Vagina (tissue), 2 donors: ENCODE data around the gene HBB.

ENCODE experiments used
- POLR2A ChIP-seq, 2 donors: fragments of 450-650 bp; IDR thresholded peaks; one replicate each; pipeline ENCODE4 v1.6.1; 2017; ENCODE audit warnings: antibody characterized with exemption in 2 of 2, mild to moderate bottlenecking in 2 of 2, moderate library complexity in 2 of 2
- TF ChIP-seq, protein P1 (sequence below), 3 experiments: fragments of 450-650 bp in 2 of 3; fragments of 200-600 bp in 1 of 3; sonication (generic) in 1 of 3; IDR thresholded peaks; one replicate each; pipeline ENCODE4 v1.5.1; 2017 to 2019; ENCODE audit warnings: antibody characterized with exemption in 3 of 3, mild to moderate bottlenecking in 2 of 3, moderate library complexity in 2 of 3

DNA sequence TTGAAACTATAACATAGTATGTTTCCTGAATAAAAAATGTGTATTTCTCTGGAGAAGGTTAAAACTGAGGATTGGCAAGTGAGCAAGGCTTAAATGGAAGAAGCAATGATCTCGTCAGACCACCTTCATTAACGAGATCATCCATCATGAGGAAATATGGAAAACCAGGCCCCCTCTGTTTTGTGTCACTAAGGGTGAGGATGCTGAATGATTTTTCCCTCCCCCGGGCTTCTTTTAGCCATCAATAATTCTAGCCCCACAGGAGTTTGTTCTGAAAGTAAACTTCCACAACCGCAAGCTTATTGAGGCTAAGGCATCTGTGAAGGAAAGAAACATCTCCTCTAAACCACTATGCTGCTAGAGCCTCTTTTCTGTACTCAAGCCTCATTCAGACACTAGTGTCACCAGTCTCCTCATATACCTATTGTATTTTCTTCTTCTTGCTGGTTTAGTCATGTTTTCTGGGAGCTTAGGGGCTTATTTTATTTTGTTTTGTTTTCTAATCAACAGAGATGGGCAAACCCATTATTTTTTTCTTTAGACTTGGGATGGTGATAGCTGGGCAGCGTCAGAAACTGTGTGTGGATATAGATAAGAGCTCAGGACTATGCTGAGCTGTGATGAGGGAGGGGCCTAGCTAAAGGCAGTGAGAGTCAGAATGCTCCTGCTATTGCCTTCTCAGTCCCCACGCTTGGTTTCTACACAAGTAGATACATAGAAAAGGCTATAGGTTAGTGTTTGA lies 48.7 kb upstream of the HBB start:
- TF ChIP-seq, protein P1, sequence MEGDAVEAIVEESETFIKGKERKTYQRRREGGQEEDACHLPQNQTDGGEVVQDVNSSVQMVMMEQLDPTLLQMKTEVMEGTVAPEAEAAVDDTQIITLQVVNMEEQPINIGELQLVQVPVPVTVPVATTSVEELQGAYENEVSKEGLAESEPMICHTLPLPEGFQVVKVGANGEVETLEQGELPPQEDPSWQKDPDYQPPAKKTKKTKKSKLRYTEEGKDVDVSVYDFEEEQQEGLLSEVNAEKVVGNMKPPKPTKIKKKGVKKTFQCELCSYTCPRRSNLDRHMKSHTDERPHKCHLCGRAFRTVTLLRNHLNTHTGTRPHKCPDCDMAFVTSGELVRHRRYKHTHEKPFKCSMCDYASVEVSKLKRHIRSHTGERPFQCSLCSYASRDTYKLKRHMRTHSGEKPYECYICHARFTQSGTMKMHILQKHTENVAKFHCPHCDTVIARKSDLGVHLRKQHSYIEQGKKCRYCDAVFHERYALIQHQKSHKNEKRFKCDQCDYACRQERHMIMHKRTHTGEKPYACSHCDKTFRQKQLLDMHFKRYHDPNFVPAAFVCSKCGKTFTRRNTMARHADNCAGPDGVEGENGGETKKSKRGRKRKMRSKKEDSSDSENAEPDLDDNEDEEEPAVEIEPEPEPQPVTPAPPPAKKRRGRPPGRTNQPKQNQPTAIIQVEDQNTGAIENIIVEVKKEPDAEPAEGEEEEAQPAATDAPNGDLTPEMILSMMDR (IDR thresholded peaks at IDR 0.05): no peak
- no peak for TF ChIP-seq POLR2A (IDR thresholded peaks at IDR 0.05)
